Measurements from ENCODE around the gene MDP1. TPM values are rescaled to one million over a fixed set of nuclear protein-coding genes. Genes with fewer than 3 reads are reported as not detected.

The MDP1 gene
- total RNA-seq, 1 donor from 2014 or later: 17.4 TPM

DNA sequence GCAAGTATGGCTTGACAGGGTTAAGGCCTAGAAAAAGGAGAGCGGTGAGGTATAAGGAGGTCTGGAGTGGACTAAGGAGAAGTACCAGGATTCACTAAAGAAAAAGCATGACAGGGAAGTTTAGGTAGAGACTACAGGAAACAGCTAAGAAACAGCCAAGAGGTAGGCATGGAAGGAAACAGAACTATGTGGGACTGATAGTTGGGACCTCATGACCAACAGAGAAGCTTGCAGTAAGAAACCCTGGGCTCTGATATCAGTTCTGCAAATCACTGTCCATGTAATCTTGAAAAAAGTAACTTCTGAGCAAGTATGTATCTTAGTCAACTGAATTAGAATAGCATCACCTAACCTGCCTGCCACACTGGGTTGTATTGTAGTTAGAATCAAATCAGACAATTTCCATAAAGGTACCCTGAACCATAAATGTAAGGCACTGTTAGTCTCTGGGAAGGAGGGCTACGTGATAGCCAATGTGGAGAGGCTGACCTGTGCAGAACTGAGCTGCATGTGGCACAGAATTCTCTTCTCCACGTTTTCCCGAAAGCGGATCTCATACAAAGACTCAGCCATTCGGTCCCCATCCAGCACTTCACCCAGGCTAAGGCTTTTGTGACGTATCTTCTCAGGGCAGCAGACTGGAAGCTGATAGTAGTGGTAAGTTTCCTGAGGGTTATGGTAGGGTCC is 21.5 kb downstream of the MDP1 start:
- peaks cover 38% of the 10 kb centered on the region for H3K36me3 Mint-ChIP-seq (ENCODE audit: low read depth, unreplicated experiment)
- peaks cover 26% of the 10 kb centered on the region for H3K4me1 Mint-ChIP-seq (ENCODE audit: unreplicated experiment)
- TF ChIP-seq, protein P1, sequence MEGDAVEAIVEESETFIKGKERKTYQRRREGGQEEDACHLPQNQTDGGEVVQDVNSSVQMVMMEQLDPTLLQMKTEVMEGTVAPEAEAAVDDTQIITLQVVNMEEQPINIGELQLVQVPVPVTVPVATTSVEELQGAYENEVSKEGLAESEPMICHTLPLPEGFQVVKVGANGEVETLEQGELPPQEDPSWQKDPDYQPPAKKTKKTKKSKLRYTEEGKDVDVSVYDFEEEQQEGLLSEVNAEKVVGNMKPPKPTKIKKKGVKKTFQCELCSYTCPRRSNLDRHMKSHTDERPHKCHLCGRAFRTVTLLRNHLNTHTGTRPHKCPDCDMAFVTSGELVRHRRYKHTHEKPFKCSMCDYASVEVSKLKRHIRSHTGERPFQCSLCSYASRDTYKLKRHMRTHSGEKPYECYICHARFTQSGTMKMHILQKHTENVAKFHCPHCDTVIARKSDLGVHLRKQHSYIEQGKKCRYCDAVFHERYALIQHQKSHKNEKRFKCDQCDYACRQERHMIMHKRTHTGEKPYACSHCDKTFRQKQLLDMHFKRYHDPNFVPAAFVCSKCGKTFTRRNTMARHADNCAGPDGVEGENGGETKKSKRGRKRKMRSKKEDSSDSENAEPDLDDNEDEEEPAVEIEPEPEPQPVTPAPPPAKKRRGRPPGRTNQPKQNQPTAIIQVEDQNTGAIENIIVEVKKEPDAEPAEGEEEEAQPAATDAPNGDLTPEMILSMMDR (IDR thresholded peaks at IDR 0.05; ENCODE audit: unreplicated experiment): no peak
- peaks cover 23% of the 10 kb centered on the region for H3K27me3 Mint-ChIP-seq (ENCODE audit: unreplicated experiment)
- no peak for DNase-seq (ENCODE audit: low spot score)
- H3K9me3 Mint-ChIP-seq (ENCODE audit: unreplicated experiment): no peaks in the 10 kb centered on the region
- peak overlapping the region; percentile 73 for H3K27ac Mint-ChIP-seq (ENCODE audit: unreplicated experiment)
- H3K4me3 Mint-ChIP-seq (ENCODE audit: unreplicated experiment): peak overlapping the region; percentile 92

DNA sequence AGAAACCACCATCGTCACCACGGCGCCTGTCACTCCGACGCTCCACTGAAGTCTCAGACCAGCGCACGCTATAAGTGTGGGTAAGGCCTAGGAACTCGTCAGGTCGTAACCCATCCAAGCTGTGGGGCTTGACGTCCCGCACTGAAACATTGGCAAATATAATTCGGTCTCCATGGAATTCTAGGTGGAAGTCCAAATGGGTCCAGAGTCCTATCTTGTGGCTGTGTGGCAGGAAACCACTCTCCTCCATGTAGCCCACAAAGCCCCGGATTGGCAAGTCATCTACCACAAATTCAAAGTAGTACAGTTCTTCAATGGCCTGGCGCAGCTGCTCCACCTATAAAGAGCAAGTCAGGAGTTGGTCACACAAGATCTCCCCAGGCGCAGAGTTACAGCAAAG is 22.9 kb downstream of the MDP1 start:
- Mint-ChIP-seq H3K27ac (ENCODE audit: unreplicated experiment) (no peak overlapping the region), H3K27me3 (ENCODE audit: unreplicated experiment) (peaks cover 23% of the 10 kb centered on the region), H3K36me3 (ENCODE audit: low read depth, unreplicated experiment) (peaks cover 38% of the 10 kb centered on the region), H3K9me3 (ENCODE audit: unreplicated experiment) (no peaks in the 10 kb centered on the region), H3K4me1 (ENCODE audit: unreplicated experiment) (peaks cover 28% of the 10 kb centered on the region), H3K4me3 (ENCODE audit: unreplicated experiment) (peak overlapping the region; percentile 39)
- TF ChIP-seq, protein P1 (IDR thresholded peaks at IDR 0.05; ENCODE audit: unreplicated experiment): no peak
- no peak for DNase-seq (ENCODE audit: low spot score)

DNA sequence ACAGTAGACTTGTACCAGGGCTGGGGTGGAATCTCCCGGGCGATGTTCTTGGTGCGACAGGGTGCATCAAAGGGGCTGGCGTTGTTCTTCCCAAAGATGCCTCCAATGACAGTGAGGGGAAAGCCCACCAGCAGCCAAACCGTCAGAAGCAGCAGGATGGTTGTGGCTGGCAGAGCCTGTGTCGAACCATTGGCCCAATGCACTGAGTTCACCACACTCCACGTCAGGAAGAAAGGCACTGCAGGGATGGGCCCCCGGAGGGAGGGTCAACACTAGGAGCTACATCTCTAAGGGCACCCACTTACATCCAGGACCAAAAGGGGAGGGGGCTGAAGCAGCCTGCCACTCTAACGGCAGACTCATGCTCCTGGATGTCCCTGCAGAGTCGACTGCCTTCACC is 25.4 kb downstream of the MDP1 start:
- Mint-ChIP-seq H3K9me3 (ENCODE audit: unreplicated experiment) (no peaks in the 10 kb centered on the region), H3K36me3 (ENCODE audit: low read depth, unreplicated experiment) (peaks cover 38% of the 10 kb centered on the region), H3K4me3 (ENCODE audit: unreplicated experiment) (no peak overlapping the region), H3K27me3 (ENCODE audit: unreplicated experiment) (peaks cover 28% of the 10 kb centered on the region), H3K27ac (ENCODE audit: unreplicated experiment) (no peak overlapping the region), H3K4me1 (ENCODE audit: unreplicated experiment) (peaks cover 22% of the 10 kb centered on the region)
- TF ChIP-seq, protein P1 (IDR thresholded peaks at IDR 0.05; ENCODE audit: unreplicated experiment): no peak
- no peak for DNase-seq (ENCODE audit: low spot score)

DNA sequence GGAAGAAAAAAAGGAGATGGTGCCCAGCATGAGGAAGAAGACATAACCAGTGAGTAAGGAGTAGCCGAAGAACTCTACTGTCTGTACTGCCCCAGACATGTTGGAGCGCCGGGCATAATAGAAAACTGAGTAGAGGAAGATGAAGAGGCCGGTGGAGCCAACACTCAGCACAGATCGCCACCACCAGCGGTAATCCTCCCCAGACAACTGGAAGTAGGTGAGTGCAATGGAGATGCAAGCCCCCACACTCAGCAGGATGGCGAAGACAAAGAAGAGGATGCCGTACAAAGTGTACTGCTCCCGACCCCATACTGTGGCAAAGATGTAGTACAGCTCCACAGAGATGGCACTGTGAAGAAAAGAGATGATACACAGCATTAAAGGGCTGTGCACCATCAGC is 26.4 kb downstream of the MDP1 start:
- Mint-ChIP-seq H3K27me3 (ENCODE audit: unreplicated experiment) (peaks cover 26% of the 10 kb centered on the region), H3K27ac (ENCODE audit: unreplicated experiment) (peak overlapping the region; percentile 79), H3K4me1 (ENCODE audit: unreplicated experiment) (peaks cover 17% of the 10 kb centered on the region), H3K36me3 (ENCODE audit: low read depth, unreplicated experiment) (peaks cover 38% of the 10 kb centered on the region), H3K4me3 (ENCODE audit: unreplicated experiment) (peak overlapping the region; percentile 27), H3K9me3 (ENCODE audit: unreplicated experiment) (no peaks in the 10 kb centered on the region)
- TF ChIP-seq, protein P1 (IDR thresholded peaks at IDR 0.05; ENCODE audit: unreplicated experiment): no peak
- DNase-seq (ENCODE audit: low spot score): no peak

DNA sequence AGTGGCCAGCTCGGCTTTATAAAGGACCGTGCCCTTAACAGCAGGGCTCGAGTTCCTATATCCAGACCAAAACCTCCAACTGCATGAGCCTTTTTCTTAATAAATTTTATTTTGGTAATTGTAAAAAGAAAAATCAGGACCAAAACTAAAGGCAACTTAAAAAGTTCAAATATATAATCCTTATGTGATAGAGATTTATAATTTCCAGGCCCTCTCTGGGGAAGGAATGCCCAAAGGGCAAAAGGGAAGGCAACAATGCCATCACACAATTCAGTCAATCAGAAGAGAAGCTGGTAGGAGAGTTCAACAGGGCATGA is 26.8 kb downstream of the MDP1 start:
- peaks cover 13% of the 10 kb centered on the region for H3K4me1 Mint-ChIP-seq (ENCODE audit: unreplicated experiment)
- peak overlapping the region; percentile 79 for H3K27ac Mint-ChIP-seq (ENCODE audit: unreplicated experiment)
- H3K4me3 Mint-ChIP-seq (ENCODE audit: unreplicated experiment): peak overlapping the region; percentile 90
- peaks cover 33% of the 10 kb centered on the region for H3K36me3 Mint-ChIP-seq (ENCODE audit: low read depth, unreplicated experiment)
- no peaks in the 10 kb centered on the region for H3K9me3 Mint-ChIP-seq (ENCODE audit: unreplicated experiment)
- no peak for DNase-seq (ENCODE audit: low spot score)
- TF ChIP-seq, protein P1 (IDR thresholded peaks at IDR 0.05; ENCODE audit: unreplicated experiment): no peak
- H3K27me3 Mint-ChIP-seq (ENCODE audit: unreplicated experiment): peaks cover 24% of the 10 kb centered on the region

All from endothelial cell (in vitro differentiated cells).